ENCODE measurements around the gene CCDC78.

DNA sequence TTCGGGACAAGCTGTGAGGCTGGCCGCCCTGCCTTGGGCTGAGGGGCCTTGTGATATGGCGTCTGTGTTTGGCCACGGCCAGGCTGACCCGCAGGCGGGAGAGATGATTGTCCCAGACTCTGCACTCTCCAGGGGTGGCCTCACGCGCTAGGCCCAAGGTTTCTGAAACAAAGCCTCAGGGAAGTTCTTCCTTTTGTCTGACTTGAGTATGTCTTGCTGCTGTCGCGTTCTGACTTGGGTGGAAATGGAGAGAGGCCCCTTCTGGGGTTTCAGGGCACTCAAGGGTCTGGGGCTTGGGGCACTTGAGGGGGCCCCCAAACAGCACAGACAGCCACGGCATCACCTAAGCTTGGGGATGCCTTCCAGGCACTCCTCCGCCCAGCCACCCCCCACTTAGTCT lies 15.2 kb downstream of the CCDC78 start:
- TF ChIP-seq, protein P1, sequence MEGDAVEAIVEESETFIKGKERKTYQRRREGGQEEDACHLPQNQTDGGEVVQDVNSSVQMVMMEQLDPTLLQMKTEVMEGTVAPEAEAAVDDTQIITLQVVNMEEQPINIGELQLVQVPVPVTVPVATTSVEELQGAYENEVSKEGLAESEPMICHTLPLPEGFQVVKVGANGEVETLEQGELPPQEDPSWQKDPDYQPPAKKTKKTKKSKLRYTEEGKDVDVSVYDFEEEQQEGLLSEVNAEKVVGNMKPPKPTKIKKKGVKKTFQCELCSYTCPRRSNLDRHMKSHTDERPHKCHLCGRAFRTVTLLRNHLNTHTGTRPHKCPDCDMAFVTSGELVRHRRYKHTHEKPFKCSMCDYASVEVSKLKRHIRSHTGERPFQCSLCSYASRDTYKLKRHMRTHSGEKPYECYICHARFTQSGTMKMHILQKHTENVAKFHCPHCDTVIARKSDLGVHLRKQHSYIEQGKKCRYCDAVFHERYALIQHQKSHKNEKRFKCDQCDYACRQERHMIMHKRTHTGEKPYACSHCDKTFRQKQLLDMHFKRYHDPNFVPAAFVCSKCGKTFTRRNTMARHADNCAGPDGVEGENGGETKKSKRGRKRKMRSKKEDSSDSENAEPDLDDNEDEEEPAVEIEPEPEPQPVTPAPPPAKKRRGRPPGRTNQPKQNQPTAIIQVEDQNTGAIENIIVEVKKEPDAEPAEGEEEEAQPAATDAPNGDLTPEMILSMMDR (IDR thresholded peaks at IDR 0.05) = no peak
- TF ChIP-seq, protein P2, sequence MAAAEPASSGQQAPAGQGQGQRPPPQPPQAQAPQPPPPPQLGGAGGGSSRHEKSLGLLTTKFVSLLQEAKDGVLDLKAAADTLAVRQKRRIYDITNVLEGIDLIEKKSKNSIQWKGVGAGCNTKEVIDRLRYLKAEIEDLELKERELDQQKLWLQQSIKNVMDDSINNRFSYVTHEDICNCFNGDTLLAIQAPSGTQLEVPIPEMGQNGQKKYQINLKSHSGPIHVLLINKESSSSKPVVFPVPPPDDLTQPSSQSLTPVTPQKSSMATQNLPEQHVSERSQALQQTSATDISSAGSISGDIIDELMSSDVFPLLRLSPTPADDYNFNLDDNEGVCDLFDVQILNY (CRISPR knock-in tag; IDR thresholded peaks at IDR 0.05) = no peak
- TF ChIP-seq, protein P3, sequence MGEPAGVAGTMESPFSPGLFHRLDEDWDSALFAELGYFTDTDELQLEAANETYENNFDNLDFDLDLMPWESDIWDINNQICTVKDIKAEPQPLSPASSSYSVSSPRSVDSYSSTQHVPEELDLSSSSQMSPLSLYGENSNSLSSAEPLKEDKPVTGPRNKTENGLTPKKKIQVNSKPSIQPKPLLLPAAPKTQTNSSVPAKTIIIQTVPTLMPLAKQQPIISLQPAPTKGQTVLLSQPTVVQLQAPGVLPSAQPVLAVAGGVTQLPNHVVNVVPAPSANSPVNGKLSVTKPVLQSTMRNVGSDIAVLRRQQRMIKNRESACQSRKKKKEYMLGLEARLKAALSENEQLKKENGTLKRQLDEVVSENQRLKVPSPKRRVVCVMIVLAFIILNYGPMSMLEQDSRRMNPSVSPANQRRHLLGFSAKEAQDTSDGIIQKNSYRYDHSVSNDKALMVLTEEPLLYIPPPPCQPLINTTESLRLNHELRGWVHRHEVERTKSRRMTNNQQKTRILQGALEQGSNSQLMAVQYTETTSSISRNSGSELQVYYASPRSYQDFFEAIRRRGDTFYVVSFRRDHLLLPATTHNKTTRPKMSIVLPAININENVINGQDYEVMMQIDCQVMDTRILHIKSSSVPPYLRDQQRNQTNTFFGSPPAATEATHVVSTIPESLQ (CRISPR knock-in tag; IDR thresholded peaks at IDR 0.05) = no peak
- TF ChIP-seq, protein P4, sequence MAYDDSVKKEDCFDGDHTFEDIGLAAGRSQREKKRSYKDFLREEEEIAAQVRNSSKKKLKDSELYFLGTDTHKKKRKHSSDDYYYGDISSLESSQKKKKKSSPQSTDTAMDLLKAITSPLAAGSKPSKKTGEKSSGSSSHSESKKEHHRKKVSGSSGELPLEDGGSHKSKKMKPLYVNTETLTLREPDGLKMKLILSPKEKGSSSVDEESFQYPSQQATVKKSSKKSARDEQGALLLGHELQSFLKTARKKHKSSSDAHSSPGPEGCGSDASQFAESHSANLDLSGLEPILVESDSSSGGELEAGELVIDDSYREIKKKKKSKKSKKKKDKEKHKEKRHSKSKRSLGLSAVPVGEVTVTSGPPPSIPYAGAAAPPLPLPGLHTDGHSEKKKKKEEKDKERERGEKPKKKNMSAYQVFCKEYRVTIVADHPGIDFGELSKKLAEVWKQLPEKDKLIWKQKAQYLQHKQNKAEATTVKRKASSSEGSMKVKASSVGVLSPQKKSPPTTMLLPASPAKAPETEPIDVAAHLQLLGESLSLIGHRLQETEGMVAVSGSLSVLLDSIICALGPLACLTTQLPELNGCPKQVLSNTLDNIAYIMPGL (CRISPR knock-in tag; IDR thresholded peaks at IDR 0.05) = no peak
- no peak for TF ChIP-seq JUN (CRISPR knock-in tag; IDR thresholded peaks at IDR 0.05)
- TF ChIP-seq, protein P5, sequence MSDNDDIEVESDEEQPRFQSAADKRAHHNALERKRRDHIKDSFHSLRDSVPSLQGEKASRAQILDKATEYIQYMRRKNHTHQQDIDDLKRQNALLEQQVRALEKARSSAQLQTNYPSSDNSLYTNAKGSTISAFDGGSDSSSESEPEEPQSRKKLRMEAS (CRISPR knock-in tag; IDR thresholded peaks at IDR 0.05) = no peak
- TF ChIP-seq, protein P6, sequence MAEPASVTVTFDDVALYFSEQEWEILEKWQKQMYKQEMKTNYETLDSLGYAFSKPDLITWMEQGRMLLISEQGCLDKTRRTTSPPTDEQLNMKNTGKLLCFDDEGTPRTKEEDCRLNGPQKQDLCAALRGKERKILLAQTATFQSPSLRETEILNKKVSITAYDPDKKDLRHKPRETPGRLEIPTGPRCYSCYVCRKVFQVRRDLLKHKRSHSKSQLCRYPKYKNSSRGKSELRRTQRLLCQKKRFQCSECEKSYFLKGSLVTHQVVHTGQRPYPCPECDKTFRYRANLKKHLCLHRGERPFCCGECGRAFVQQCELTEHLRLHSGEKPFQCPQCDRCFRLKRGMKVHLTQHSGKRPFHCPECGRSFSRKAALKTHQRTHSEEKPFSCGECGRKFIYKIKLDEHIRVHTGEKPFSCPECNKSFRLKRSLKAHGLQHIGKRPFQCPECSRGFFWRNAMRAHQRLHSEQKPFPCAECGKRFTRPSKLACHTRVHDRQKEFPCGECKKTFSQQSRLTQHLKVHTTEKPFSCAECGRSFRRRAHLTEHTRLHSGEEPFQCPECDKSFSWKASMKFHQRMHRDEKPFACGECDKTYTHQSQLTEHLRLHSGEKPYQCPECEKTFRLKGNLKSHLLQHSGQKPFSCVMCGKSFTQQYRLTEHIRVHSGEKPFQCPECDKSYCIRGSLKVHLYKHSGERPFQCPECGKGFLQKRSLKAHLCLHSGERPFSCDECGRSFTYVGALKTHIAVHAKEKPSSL (CRISPR knock-in tag; conservative IDR thresholded peaks at IDR 0.05) = no peak

Data from WTC11 (cell line).